Stimulated activated naive CD4-positive, alpha-beta T cell (primary cell): Measurements from ENCODE around the gene CCR7.

ENCODE experiments used
- DNase-seq, 6 experiments: peaks; one replicate each; lab custom pipeline; 2025; lab: John Stamatoyannopoulos, UW

Gene CCR7

GRCh38 chr17:40535924-40536294 is 29.4 kb downstream of the CCR7 start:
- no peak for DNase-seq

- no peak for DNase-seq
Observed at GRCh38 chr17:40535438-40535837, 29.8 kb downstream of the CCR7 start.

GRCh38 chr17:40534371-40535189 is 30.7 kb downstream of the CCR7 start:
- no peak for DNase-seq

GRCh38 chr17:40533896-40534295 is 31.4 kb downstream of the CCR7 start:
- no peak for DNase-seq

GRCh38 chr17:40532520-40533253 is 32.6 kb downstream of the CCR7 start:
- no peak for DNase-seq

- peak; percentile 44 to 73 (median 56) for DNase-seq
Observed at GRCh38 chr17:40531051-40531991, 34.0 kb downstream of the CCR7 start.

GRCh38 chr17:40530531-40530994 is 34.7 kb downstream of the CCR7 start:
- no peak for DNase-seq

- DNase-seq: no peak
Observed at GRCh38 chr17:40529991-40530390, 35.3 kb downstream of the CCR7 start.

- DNase-seq: peak in 3 of 6 experiments; percentile 41 to 60 (median 57)
Observed at GRCh38 chr17:40528692-40529417, 36.4 kb downstream of the CCR7 start.

- no peak for DNase-seq
Observed at GRCh38 chr17:40526668-40527067, 38.6 kb downstream of the CCR7 start.

- DNase-seq: no peak
Observed at GRCh38 chr17:40525294-40525693, 40.0 kb downstream of the CCR7 start.

GRCh38 chr17:40524243-40524965 is 40.9 kb downstream of the CCR7 start:
- DNase-seq: no peak

- no peak for DNase-seq
Observed at GRCh38 chr17:40522961-40523310, 42.3 kb downstream of the CCR7 start.

GRCh38 chr17:40522250-40522960 is 42.9 kb downstream of the CCR7 start:
- DNase-seq: no peak

- DNase-seq: no peak
Observed at GRCh38 chr17:40520991-40521453, 44.2 kb downstream of the CCR7 start.

- DNase-seq: no peak
Observed at GRCh38 chr17:40519089-40519775, 46.0 kb downstream of the CCR7 start.

- no peak for DNase-seq
Observed at GRCh38 chr17:40518401-40519088, 46.7 kb downstream of the CCR7 start.

- no peak for DNase-seq
Observed at GRCh38 chr17:40517981-40518380, 47.3 kb downstream of the CCR7 start.

GRCh38 chr17:40517286-40517662 is 48.0 kb downstream of the CCR7 start:
- DNase-seq: no peak
